ENCODE measurements around the gene FBH1. TPM values are rescaled to one million over a fixed set of nuclear protein-coding genes. Genes with fewer than 3 reads are reported as not detected.

FBH1 gene
- total RNA-seq, 5 donors from 2014 or later (not counting 1 experiment from before 2014, with no cell fraction given), result 72.8 to 95.5 (median 86.2) TPM

DNA sequence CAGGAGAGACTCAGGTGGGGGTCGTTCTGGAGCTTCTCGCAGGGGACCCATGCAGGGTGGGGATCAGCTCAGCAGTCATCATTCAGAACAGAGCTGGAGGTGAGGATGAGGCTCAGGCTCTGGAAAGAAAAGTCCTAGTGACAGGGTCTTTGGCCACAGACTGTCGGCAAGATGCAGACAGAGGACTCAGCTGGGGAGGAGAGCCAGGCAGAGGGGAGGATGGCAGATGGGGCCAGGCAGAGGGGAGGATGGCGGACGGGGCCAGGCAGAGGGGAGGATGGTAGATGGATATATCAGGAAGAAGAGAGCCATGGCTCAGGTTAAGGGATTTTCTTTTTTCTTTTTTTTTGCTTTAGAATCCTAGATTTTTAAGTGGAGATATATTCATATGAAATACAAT lies 95.0 kb downstream of the FBH1 start:
- WGBS (ENCODE audit: insufficient coverage), result 84% methylated on average over 5 of the region's 5 CpGs
- Mint-ChIP-seq H3K27me3 (no peaks in the 10 kb centered on the region), H3K36me3 (no peaks in the 10 kb centered on the region), H3K4me3 (no peak overlapping the region), H3K4me1 (peaks cover 8% of the 10 kb centered on the region in 3 donors), H3K9me3 (no peaks in the 10 kb centered on the region), H3K27ac (no peak overlapping the region)
- no peaks in the 10 kb centered on the region for H3K4me1 ChIP-seq (ENCODE audit: control insufficient read depth in 1 of 2, extremely low read depth in 1 of 2, insufficient read depth in 2 of 2, low read length in 2 of 2)
- H3K27ac ChIP-seq (ENCODE audit: low read length), result no peak overlapping the region
- CTCF ChIA-PET, result no interaction called here
- no peak for ATAC-seq (replicated peaks in 1 of 4)
- POLR2A ChIA-PET, result interaction anchor here in 1 of 2 donors (0.6 to 1.1 kb wide), 2 partner anchors 43 to 1504 kb away, joined by 3 to 4 read pairs; no protein-coding TSS in a partner anchor
- no peak for DNase-seq
- H3K27me3 ChIP-seq (replicated peaks in 1 of 2; ENCODE audit: control insufficient read depth in 2 of 2, extremely low read depth in 1 of 2, insufficient read depth in 2 of 2, low read length in 1 of 2), result no peaks in the 10 kb centered on the region
- no peaks in the 10 kb centered on the region for H3K36me3 ChIP-seq (ENCODE audit: control insufficient read depth in 2 of 2, extremely low read depth in 1 of 2, insufficient read depth in 1 of 2, low read length in 1 of 2)
- no peaks in the 10 kb centered on the region for H3K9me3 ChIP-seq
- no peak overlapping the region for H3K4me3 ChIP-seq (ENCODE audit: control insufficient read depth in 1 of 2, extremely low read depth in 1 of 2, low read length in 1 of 2)

Other genes starting within 250 kb of the FBH1 start
- 10 to 100 TPM in 4 of 5 donors, 1 to 10 TPM in 1; 9.4 to 22.8 (median 14.1) TPM for gene ASB13, start 223.6 kb upstream of the FBH1 start, total RNA-seq
- 10 to 100 TPM; 62.7 to 78.5 (median 71.7) TPM for gene TASOR2, start 205.4 kb upstream of the FBH1 start, total RNA-seq
- gene GDI2, start 76.8 kb upstream of the FBH1 start, total RNA-seq, result 100 to 1,000 TPM in 4 of 5 donors, 10 to 100 TPM in 1; 96.2 to 130 (median 118) TPM
- 10 to 100 TPM in 1 of 5 donors, 1 to 10 TPM in 4; 4.7 to 11.5 (median 9.1) TPM for gene ANKRD16, start 350 bp upstream of the FBH1 start, total RNA-seq
- gene IL15RA, start 87.3 kb downstream of the FBH1 start, total RNA-seq, result 10 to 100 TPM; 10.1 to 18.2 (median 10.8) TPM
- 10 to 100 TPM; 19.9 to 40.4 (median 28.1) TPM for gene IL2RA, start 172.1 kb downstream of the FBH1 start, total RNA-seq
- 100 to 1,000 TPM; 119 to 148 (median 127) TPM for gene RBM17, start 198.8 kb downstream of the FBH1 start, total RNA-seq